Activated CD4-positive, alpha-beta T cell treated with anti-CD3 and anti-CD28 coated beads, Interleukin-10, Interleukin-2, amounts not matched to agents 100 ng/mL and 50 ng/mL, durations not matched to agents 16 hours and 8 hours (primary cell): ENCODE results near the gene HDAC9.
A peak's percentile ranks its signal among the peaks of the same experiment; 100 is the strongest.
"Not testable (repeated sequence)": the region's sequence is repeated elsewhere in the genome, so short reads cannot be mapped to it uniquely, and the experiment has no call there.

Experiments
- DNase-seq: peaks from one replicate; pipeline ENCODE4 v3.0.0-alpha.2; 2020

The HDAC9 gene

DNA sequence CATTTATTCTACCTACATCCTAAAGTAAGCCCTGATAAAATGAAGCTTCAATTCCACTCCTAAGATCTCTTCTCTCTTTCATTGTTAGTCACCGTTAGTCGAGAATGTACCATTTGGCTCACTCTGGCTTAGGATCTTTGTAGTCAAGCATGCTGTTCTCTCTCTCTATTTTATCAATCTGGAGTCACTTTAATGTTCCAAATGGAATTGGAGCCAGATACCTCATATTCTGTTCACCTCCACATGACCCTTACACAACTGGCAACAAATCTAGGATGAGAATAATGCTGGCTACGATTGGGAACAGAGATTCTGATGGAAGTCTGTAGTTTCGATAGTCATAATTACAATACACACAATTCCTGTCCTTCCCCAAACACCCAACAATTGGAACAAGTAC lies 408.1 kb downstream of the HDAC9 start:
- no peak for DNase-seq

DNA sequence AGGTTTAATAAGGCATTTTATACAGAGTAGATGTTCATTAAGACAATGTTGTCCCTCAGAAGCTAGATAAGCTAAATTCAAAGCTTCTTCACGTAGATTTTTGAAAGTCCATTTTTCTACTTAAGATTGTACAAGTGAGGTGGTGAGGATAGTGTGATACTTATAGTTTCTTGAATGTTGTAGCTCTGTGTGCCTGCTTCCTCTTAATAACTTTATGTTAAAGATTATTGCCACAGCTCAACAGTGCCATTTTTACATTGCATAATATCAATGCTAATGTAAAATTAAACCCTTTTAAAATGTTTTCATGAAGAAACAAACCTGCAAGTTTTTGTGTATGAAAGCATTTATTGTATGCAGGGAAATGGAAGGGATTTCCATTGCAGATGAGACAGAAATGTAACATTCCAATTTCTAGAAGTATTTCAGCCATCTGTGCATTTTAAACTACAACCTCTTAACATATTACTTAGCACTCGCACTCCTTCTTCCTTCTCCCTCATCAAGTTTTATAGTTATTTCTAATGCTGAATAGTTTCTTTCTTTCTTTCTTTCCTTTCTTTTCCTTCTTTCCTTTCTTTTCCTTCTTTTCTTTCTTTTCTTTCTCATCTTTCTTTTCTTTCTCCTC lies 409.9 kb downstream of the HDAC9 start:
- no peak for DNase-seq

DNA sequence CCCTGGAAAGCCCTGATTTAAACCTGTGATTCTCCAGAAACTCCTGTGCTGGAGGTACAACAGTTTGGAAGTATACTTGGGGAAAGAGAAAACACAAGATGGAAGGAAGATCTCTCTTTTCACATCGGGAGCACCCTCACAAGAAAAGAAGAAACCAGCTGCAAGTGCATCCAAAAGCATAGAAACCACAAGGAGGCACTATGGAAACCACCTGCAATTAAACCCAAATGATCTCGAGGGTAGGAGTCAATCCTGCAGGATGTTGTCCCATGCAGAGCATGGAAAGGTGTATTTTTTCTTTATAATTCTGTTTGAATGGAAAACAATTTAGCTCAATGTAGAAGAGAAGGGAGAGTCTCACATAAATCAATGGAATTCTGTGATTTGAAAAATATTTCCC lies 411.4 kb downstream of the HDAC9 start:
- no peak for DNase-seq

DNA sequence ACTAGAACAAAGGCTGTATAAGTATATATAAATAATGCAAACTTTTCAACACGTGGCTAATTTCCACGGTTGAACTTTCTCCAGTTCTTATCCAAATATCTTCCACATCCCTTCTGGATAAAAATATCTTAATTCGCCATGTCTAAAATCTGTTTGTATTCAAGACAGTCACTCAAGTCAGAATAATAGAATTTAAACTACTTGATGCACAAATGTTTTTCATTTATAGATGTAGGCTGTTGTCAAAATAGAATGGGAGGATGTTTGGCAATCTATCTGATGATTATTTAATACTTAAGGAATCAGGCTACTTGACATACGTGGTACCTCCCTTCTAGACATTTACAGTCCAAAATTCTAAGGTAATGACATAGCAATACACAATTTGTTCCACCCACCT lies 417.6 kb downstream of the HDAC9 start:
- DNase-seq = no peak

DNA sequence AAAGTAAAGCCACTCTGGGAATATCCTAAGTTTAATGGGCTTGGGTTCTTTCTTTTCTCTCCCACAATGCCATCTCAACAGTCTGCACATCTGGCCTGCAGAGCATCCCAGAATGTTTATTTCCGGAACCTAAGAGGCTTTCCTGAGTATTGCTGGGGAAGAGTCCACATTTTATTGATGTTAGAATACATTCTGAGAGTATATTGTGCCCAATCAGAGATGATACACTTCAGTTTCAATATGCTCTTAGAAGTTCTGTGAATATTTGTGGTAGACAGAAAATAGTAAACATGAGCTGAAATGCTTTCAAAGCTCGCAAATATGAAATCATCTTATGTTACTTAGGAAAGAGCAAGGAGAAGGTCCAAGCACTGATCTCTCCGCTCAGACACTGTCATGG lies 421.3 kb downstream of the HDAC9 start:
- no peak for DNase-seq

DNA sequence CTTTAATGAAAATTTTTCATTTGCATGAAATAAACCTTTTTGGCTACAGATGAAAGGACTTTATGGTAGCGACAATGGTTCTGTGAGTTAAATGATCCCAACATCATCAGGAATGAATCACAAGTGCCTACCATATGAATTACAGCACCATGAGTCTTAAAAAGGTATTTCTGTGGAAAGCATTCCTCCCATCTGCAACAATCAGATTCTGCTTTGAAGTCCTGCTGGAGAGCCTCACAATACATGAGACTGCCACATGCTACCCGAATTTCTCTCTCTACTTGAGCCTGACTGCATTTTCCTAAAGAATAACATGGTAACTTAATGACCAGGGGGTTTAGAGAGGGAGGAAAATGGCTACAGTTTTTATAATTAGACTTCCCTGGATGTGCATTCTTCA lies 431.6 kb downstream of the HDAC9 start:
- no peak for DNase-seq

DNA sequence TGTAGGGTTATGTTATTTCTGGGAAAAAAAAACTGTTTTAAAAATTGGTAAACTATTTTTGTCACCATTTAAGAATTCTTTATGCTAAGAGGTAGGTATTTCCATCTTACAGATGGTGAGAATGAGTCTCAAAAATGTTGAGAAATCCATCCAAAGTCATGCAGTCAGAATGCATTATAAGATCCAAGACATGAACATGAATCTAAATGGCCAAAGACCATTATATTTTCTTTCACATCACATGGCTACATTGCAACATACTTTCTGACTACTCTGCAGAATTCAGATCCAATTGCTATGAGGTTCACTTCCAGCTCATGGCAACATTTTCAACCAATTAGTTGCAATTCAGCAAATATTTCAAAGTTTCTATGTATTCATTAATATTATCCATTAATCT lies 440.7 kb downstream of the HDAC9 start:
- no peak for DNase-seq

DNA sequence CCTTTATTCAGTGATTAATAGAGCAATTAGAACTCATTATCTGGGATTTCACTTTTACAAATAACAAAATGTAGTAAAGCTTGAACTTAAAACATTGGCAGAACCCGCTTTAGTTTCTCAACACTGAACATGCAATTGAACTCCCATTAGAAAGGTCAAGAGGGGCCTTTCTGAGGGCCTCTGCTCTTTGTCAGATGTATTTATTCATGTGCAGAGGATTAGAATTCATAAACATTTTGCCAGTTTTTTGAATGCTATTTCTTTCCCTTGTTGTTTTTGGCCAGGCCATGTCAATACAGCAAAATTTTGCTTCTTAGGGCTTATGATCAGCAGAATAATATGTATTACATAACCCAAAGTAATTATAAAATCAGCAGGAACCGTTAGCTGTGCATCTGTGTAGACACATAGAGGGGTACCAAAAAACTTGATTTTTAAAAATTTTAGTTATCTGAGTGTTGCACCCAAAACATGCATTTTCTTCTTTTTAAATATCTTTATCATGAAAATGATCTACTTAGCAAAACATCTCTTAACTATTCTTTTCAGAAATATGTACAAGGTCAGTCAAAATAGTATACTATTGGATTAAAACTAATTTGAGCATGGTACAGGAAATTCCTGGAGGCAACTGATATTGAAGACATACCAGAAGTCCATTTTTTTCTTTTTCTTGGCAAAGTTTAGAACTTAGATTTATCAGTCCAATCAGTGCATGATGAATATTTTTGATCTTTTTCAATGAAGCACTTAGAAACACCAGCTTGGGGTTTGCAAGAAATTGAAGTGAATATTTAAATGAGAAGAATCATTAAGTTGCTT lies 444.4 kb downstream of the HDAC9 start:
- no peak for DNase-seq

DNA sequence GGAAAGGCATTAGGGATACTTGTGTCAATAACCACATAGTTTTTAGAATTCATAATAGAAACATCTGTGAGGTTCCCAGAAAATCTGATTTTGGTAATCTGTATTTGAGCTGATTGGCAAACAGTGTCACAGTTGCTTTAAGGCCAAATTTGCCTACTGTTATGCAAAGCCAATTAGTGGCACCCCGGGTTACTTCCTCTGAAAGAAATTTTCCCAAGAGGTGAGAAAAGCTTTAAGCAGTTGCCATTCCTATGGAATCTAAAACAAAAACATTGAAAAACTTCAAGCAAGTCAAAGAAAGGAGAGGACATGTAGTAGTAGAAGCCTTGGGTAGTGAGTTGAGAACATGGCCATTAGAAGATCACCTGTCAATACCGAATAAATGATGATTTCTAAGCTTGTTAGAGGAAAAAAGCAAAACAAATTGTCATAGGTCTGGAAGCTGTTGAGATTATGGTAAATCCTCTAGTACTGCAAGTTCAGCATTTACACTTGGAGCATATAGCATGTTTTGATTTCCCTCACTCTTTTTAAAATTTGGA lies 445.1 kb downstream of the HDAC9 start:
- DNase-seq = no peak

DNA sequence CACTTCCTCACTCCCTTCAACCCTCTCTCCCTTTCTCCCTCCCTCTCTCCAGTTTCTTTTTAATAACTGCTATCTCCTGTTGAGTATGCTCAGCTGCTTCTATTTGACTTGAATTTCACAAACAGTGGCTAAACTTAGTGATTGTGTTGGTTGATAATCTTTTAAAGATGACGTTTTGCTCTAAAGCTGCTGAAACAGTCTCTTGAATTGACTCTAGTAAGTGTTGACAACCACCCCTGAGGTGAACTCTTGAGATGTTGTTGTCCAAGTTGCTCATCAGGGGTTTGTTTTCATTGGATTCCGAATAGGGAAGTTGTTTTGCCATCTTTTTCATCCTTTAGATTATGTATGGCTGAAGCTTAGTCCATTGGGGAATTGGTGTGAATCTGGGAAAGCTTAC lies 445.7 kb downstream of the HDAC9 start:
- DNase-seq = no peak

DNA sequence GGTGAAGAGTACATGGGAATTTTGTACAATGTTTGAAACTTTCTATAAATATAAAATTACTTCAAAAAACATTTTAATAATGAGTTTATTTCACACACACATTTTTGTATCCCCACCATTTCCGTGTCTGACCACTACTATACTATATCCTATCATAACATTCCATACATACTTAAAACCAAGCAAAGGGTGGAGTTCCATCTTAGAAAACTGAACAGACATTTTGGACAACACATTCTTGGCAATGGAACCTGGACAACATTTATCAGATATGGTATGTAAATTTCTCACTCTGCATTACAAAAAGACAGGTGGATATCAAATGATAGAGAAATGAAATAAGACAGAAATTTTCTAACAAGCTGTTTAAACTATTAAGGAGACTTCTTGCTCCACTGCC lies 453.0 kb downstream of the HDAC9 start:
- no peak for DNase-seq

DNA sequence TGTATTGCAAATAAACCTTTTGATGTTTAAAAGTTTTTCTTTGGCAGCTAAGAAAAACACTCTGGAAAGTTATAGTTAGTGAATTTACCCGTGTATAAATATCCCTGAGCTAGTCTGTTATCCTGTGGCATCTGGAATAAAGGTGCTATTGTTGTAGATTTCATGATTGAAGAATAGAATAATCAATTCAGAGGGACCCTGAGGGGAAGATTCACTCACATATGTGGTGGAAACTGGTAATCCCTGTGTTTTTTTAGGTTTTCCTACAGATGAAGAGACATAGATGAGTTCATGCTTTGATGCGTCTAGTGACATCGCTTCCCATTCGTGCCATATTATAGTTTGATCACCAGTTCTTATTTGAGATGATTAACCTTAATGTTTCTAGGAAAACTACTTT lies 457.3 kb downstream of the HDAC9 start:
- no peak for DNase-seq

DNA sequence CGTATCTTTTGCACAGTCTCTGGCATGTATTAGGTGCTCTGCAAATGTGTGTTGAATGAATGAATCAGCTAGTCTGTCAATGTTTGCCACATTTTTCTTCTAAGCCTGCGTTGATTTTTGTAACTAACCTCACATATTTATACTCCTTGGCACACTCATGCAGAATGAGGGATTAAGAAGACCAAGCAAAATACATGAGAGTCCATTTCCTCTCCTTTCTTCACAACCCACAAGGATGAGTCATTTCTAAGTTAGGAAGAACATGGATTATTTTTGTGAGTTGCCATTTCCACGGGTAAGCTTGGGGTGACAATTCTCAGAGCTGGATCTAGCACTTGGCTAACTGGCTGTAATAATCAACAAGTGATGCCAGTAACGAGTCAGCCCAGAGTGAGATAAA lies 463.1 kb downstream of the HDAC9 start:
- DNase-seq = no peak

DNA sequence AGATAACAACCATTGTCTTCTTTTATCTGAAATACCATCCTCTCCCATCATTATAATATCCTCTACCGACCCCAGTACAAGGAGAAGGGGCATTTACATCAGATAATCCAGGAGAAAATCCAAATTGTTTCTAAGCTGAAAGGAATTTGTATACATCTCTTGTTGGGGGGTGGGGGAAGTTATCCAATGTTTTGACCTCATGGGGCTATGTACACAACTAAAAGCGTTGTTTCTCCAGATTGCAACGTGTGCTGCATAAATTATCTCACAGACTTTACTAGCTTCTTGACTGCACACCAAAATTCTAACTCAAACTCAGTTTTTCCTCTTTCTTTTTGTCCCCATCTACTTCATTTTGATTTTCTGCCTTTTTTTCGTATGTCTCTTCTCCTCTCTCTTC lies 465.2 kb downstream of the HDAC9 start:
- DNase-seq = no peak

DNA sequence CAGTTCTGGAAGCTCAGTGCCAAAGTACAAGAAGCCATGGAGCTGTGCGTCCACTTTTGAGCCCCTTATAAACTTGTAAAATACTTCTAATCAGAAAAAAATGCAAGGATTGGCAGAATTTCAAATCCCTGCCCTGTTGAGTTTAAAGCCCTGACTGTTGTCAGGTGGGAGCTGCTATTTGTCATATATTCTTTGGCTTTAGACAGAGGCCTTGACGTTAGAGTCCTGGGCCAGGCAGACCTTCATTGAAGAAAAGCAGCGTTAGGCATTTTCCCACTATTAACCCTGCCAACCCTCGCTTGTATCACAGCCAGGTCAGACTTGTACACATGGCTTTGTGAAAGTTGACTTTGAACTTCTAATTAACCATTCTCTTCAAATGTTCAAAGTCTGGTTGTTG lies 466.5 kb downstream of the HDAC9 start:
- DNase-seq = no peak

DNA sequence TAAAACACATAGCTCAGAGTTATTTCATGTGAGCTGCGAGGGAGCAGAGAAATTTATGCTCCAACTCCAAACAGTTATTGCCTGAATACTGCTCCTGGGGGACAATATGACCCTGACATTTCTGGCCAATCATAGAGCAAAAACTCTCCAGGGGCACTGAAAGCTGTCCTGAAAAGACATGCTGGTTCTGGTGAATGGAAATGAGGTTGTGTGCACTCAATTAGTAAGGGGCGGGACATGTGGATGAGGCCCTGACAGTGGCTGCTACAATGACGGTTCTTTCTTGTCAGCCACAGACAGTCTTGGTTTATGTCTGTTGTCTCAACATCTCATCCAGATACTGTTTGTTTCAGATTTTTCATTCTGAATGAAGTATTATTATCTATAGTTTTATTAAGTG lies 470.1 kb downstream of the HDAC9 start:
- DNase-seq = no peak

DNA sequence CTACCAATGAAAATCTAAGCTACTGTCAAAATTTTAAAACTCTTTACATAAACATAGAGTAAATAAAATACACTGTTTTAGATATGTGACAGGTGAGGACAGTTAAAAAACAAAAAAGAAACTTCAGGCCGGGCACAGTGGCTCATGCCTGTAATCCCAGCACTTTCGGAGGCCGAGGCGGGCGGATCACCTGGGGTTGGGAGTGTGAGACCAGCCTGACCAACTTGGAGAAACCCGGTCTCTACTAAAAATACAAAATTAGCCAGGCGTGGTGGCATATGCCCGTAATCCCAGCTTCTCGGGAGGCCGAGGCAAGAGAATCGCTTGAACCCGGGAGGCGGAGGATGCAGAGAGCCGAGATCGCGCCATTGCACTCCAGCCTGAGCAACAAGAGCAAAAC lies 472.2 kb downstream of the HDAC9 start:
- not testable (repeated sequence) for DNase-seq

DNA sequence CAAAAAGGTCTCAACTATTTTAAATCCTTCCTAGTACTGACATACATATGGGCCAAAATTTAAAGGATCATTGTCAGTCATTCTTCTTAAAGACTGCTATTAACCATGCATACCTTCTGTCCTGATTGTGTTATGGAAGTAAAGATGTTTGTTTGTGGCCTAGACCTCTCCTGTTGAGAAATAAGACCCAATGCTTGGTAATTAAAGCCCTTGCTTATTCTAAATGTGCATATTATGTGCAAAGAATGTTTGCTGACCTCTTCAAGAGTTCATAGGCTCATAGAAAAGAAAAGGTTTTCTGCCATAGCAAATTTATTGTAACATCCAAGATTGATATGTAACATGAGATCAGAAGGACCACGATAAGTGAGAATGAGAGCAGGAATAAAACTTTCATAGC lies 476.3 kb downstream of the HDAC9 start:
- no peak for DNase-seq

DNA sequence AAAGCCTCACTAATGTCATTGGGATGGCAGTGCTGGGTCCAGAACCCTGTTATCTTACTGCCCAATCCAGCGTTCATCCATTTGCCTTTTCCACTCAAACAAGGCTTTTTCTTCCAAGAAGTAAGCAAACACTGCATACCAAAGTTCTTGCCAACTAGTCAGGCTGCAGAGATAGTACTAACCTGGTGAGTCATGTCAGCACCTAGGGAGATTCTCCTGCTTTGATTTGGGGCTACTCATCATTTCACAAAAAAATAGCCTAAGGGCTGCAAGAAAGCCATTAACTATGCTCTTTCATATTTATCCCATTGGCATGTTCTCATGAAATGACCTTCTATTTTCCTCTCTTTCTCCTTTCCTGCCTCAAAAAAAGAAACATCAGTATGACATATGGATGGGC lies 479.3 kb downstream of the HDAC9 start:
- no peak for DNase-seq

DNA sequence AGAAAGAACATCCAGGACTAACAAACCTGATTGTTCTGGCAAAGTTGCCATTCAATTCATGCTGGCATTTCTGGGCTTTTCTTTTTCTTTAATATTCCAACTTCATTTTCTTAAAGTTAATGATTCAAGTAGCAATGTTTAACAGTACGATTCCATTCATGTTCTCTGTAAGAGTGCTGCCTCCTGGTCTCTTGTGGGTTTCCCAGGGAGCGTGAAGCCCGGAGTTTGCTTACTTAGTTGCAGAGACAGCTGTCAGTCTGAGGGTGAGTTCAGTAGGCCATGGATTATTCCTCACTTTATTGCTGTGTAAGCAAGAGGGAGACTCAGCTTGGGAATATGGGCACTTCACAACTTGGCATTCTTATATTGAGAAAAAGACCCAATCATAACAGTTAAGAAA lies 479.7 kb downstream of the HDAC9 start:
- DNase-seq = no peak

DNA sequence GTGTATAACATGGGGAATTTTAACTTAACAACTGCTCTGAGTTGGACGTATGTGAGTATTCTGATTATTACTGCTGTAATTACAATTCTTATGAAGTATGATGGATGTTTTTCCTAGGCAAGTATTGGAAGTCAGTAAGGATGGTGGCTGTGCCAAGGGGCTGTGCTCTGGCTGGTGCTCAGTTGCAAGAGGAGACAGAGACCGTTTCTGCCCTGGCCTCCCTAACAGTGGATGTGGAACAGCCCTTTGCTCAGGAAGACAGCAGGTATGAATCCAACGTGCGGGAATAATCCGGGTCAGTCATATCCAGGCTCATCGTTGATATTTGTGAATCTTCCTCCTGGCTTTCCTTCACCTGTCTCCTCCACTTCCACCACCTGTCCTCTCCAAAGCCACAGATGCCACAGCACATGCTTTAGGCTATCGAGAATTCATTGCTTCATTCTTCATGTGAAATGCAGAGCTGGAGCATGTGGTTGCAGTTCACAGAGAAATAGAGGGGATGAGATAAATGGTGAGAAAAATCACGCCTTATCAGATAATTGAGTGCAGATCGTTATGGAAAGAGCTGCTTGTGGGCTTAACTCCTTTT lies 480.2 kb downstream of the HDAC9 start:
- DNase-seq = no peak

DNA sequence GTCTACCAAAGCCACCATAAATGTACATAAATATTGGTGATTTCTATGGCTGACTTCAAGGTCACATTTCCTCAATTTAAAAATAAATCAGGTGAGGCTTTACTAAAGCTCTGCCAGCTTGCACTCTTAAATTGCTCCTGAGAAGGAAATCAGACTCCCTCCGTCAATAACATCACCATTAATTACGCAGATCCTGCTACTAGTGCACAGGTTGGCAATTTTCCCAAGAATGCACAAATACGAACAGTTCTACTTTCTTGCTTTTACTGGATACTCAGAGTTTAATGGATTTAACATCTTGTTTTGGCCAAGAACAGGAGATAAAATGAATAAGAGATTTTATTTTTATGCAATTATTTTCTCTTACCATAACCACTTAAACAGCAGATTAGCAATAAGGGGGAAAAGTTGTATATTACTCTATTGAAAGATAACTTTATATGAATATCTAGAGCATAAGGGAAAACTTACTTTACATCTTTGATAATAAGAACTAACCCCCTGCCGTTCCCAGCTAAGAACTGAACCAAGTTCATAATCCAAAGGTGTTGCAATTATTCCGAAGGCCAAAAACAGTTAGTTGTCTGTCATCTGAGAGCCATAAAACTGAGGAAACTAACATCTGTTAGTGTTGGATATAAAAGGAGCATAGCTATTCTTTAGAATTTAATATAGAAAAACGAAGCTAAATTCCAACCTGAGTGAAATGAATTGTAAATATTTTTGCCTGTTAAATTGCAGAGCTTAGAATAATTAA lies 481.3 kb downstream of the HDAC9 start:
- no peak for DNase-seq

DNA sequence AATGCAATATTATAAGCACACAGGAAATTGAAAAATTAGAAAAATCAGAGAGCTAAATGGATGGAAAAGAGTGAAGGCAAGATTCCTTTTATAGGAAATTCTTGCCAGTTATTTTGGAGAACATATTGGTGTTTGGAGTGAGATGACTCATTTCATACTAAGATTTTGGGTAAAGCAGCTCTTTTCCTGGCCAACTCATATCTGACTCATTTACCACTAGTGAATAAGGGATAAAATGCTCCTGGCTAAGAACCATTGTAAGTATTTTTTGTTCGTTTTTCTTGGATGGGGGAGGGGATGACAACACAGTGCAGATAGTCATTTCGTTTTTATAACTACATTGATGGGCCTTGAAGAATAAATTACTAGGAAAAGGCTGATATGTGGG lies 482.6 kb downstream of the HDAC9 start:
- DNase-seq = peak; percentile 0
